Measurements from ENCODE around the gene ARHGAP6.
A peak's percentile ranks its signal among the peaks of the same experiment; 100 is the strongest.

The ARHGAP6 gene

GRCh38 chrX:11665168-11666111 is at the start of gene ARHGAP6:
Gene ARHGAP6, minus strand, starts transcription at chrX:11665920. Its CDS starts 1,092 bp downstream, at chrX:11664828.
- peaks cover 99% of the 10 kb centered on the region for H3K27me3 ChIP-seq (ENCODE audit: control insufficient read depth, insufficient read depth, low read length)
- peak within 1 kb of the TSS; percentile 84 for H3K4me3 ChIP-seq (ENCODE audit: low read depth, low read length)
- H3K27ac ChIP-seq (ENCODE audit: low read depth, low read length), result no peak within 1 kb of the TSS
- H3K9ac ChIP-seq (ENCODE audit: low read length), result peak within 1 kb of the TSS; percentile 71
- H3K4me1 ChIP-seq (ENCODE audit: control insufficient read depth, insufficient read depth, low read length), result peaks cover 5% of the 10 kb centered on the region; the same call in 1 of the 2 replicates
- no peaks in the 10 kb centered on the region for H3K36me3 ChIP-seq (ENCODE audit: control insufficient read depth, insufficient read depth, low read length)
- no peaks in the 10 kb centered on the region for H3K9me3 ChIP-seq (ENCODE audit: control insufficient read depth, insufficient read depth, low read depth, low read length)

DNA sequence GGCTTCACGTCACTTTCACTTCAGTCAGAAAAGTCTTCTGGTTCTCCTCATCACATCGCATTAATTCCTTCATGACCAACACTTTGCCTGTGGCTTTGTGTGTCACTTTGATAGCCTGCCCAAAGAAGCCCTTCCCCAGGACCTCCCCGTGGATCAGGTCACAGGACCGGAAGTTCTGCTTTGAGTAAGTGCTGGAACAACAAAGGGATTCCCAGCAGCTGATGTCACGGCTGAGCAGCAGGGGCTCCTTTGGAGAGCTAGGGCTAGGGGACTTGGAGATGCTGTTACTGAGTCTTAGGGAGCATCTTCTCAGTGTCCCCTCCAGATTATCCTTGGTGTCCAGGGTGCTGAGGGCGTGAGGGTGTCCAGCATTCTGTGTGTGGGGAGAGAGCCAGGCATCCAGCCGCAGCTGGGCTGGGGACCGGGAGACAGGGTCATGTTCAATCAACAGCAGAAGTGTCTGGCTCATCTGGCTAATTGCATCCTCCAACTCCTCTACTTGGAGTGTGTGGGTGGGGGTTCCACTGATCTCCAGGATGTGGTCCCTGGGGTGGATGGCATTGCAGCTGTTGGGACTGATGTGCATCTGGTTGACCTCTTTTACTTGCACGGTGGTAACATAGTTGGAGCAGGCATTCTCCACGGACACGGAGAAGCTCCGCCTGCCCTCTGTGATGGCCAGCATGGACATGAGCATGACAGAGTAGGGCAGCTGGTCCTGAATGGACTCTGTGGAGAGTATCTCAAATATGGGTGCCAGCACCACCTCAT is 39.2 kb upstream of the ARHGAP6 start:
- no peak overlapping the region for H3K27ac ChIP-seq (ENCODE audit: low read depth, low read length)
- no peaks in the 10 kb centered on the region for H3K9me3 ChIP-seq (ENCODE audit: control insufficient read depth, insufficient read depth, low read depth, low read length)
- no peak overlapping the region for H3K4me3 ChIP-seq (ENCODE audit: low read depth, low read length)
- H3K9ac ChIP-seq (ENCODE audit: low read length), result no peak overlapping the region
- H3K27me3 ChIP-seq (ENCODE audit: control insufficient read depth, insufficient read depth, low read length), result peaks cover 3% of the 10 kb centered on the region; the same call in 1 of the 2 replicates
- peaks cover 8% of the 10 kb centered on the region; the same call in 1 of the 2 replicates for H3K4me1 ChIP-seq (ENCODE audit: control insufficient read depth, insufficient read depth, low read length)
- no peaks in the 10 kb centered on the region for H3K36me3 ChIP-seq (ENCODE audit: control insufficient read depth, insufficient read depth, low read length)

DNA sequence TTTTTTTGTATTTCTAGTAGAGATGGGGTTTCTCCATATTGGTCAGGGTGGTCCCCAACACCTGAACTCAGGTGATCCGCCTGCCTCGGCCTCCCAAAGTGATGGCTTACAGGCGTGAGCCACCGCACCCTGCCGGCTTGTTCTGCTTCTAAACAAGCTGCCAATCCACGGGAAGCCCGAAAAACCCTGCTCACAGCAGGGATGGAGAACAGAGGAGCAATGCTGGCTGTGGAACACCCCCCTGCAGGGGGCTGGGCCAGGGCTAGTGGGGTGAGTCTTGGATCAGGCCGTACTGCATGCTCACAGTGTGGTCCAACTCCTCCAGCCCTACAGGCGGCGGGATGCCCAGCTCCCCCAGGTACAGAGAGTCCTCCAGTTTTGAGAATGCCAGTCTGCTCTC is 38.1 kb upstream of the ARHGAP6 start:
- Histone ChIP-seq H3K27me3 (ENCODE audit: control insufficient read depth, insufficient read depth, low read length) (peaks cover 3% of the 10 kb centered on the region; the same call in 1 of the 2 replicates), H3K4me3 (ENCODE audit: low read depth, low read length) (no peak overlapping the region), H3K9me3 (ENCODE audit: control insufficient read depth, insufficient read depth, low read depth, low read length) (no peaks in the 10 kb centered on the region), H3K36me3 (ENCODE audit: control insufficient read depth, insufficient read depth, low read length) (no peaks in the 10 kb centered on the region), H3K4me1 (ENCODE audit: control insufficient read depth, insufficient read depth, low read length) (peaks cover 8% of the 10 kb centered on the region; the same call in 1 of the 2 replicates), H3K9ac (ENCODE audit: low read length) (no peak overlapping the region), H3K27ac (ENCODE audit: low read depth, low read length) (no peak overlapping the region)

GRCh38 chrX:11702965-11703631 is 37.4 kb upstream of the ARHGAP6 start:
- Histone ChIP-seq H3K27ac (ENCODE audit: low read depth, low read length) (no peak overlapping the region), H3K36me3 (ENCODE audit: control insufficient read depth, insufficient read depth, low read length) (no peaks in the 10 kb centered on the region), H3K9ac (ENCODE audit: low read length) (no peak overlapping the region), H3K27me3 (ENCODE audit: control insufficient read depth, insufficient read depth, low read length) (peaks cover 3% of the 10 kb centered on the region; the same call in 1 of the 2 replicates), H3K4me3 (ENCODE audit: low read depth, low read length) (no peak overlapping the region), H3K4me1 (ENCODE audit: control insufficient read depth, insufficient read depth, low read length) (peaks cover 8% of the 10 kb centered on the region; the same call in 1 of the 2 replicates), H3K9me3 (ENCODE audit: control insufficient read depth, insufficient read depth, low read depth, low read length) (no peaks in the 10 kb centered on the region)

DNA sequence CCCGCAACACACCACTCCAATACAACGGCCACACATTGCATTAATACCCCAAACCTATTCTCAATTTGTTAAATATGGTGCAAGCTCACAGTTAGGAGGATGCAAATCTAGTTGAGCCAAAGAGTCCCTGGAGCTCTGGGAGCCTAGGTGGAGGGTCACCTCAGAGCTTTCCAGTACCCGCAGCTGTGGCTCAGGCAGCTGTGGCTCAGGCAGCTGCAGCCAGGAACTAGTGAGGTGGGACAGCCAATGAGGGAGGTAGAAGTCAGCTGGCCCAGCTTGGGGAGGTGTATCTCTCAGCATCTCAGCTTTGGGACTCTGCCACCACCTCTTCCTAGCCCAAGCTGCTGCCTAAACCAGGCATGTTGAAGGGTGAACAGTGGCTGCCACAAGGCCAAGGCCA is 36.7 kb upstream of the ARHGAP6 start:
- Histone ChIP-seq H3K27ac (ENCODE audit: low read depth, low read length) (no peak overlapping the region), H3K9me3 (ENCODE audit: control insufficient read depth, insufficient read depth, low read depth, low read length) (no peaks in the 10 kb centered on the region), H3K36me3 (ENCODE audit: control insufficient read depth, insufficient read depth, low read length) (no peaks in the 10 kb centered on the region), H3K27me3 (ENCODE audit: control insufficient read depth, insufficient read depth, low read length) (peaks cover 3% of the 10 kb centered on the region; the same call in 1 of the 2 replicates), H3K9ac (ENCODE audit: low read length) (no peak overlapping the region), H3K4me3 (ENCODE audit: low read depth, low read length) (no peak overlapping the region), H3K4me1 (ENCODE audit: control insufficient read depth, insufficient read depth, low read length) (peaks cover 8% of the 10 kb centered on the region; the same call in 1 of the 2 replicates)

- Histone ChIP-seq H3K9me3 (ENCODE audit: control insufficient read depth, insufficient read depth, low read depth, low read length) (no peaks in the 10 kb centered on the region), H3K36me3 (ENCODE audit: control insufficient read depth, insufficient read depth, low read length) (no peaks in the 10 kb centered on the region), H3K4me3 (ENCODE audit: low read depth, low read length) (no peak overlapping the region), H3K27ac (ENCODE audit: low read depth, low read length) (no peak overlapping the region), H3K27me3 (ENCODE audit: control insufficient read depth, insufficient read depth, low read length) (peaks cover 4% of the 10 kb centered on the region; the same call in 1 of the 2 replicates), H3K4me1 (ENCODE audit: control insufficient read depth, insufficient read depth, low read length) (no peaks in the 10 kb centered on the region), H3K9ac (ENCODE audit: low read length) (no peak overlapping the region)
Measured at GRCh38 chrX:11698702-11699101, 33.0 kb upstream of the ARHGAP6 start.

GRCh38 chrX:11688201-11688600 is 22.5 kb upstream of the ARHGAP6 start:
- Histone ChIP-seq H3K9me3 (ENCODE audit: control insufficient read depth, insufficient read depth, low read depth, low read length) (no peaks in the 10 kb centered on the region), H3K9ac (ENCODE audit: low read length) (no peak overlapping the region), H3K4me3 (ENCODE audit: low read depth, low read length) (no peak overlapping the region), H3K27ac (ENCODE audit: low read depth, low read length) (no peak overlapping the region), H3K36me3 (ENCODE audit: control insufficient read depth, insufficient read depth, low read length) (no peaks in the 10 kb centered on the region), H3K4me1 (ENCODE audit: control insufficient read depth, insufficient read depth, low read length) (no peaks in the 10 kb centered on the region), H3K27me3 (ENCODE audit: control insufficient read depth, insufficient read depth, low read length) (peaks cover 2% of the 10 kb centered on the region; the same call in 1 of the 2 replicates)

- Histone ChIP-seq H3K27me3 (ENCODE audit: control insufficient read depth, insufficient read depth, low read length) (peaks cover 2% of the 10 kb centered on the region; the same call in 1 of the 2 replicates), H3K4me1 (ENCODE audit: control insufficient read depth, insufficient read depth, low read length) (no peaks in the 10 kb centered on the region), H3K27ac (ENCODE audit: low read depth, low read length) (no peak overlapping the region), H3K36me3 (ENCODE audit: control insufficient read depth, insufficient read depth, low read length) (no peaks in the 10 kb centered on the region), H3K9ac (ENCODE audit: low read length) (no peak overlapping the region), H3K4me3 (ENCODE audit: low read depth, low read length) (no peak overlapping the region), H3K9me3 (ENCODE audit: control insufficient read depth, insufficient read depth, low read depth, low read length) (no peaks in the 10 kb centered on the region)
Measured at GRCh38 chrX:11687157-11687556, 21.4 kb upstream of the ARHGAP6 start.

DNA sequence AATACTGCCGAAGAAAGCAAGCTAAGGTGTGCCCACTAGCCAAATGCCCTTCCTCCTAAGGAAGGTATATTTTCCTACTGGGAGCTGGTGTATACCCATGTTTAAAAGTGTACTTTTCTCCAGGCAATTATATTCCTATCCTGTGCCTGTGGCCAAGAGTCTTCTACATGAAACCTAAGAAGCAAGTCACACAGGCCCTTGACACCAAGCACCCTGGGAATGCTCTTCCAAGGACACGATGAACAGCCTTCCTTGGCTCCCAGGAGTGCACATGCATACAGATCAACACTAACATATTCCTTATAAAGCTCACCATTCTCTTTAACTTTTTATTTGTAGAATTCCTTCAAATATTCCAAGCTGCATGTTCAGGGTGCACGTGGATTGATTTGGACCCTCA is 17.3 kb upstream of the ARHGAP6 start:
- Histone ChIP-seq H3K36me3 (ENCODE audit: control insufficient read depth, insufficient read depth, low read length) (no peaks in the 10 kb centered on the region), H3K9ac (ENCODE audit: low read length) (no peak overlapping the region), H3K9me3 (ENCODE audit: control insufficient read depth, insufficient read depth, low read depth, low read length) (no peaks in the 10 kb centered on the region), H3K4me1 (ENCODE audit: control insufficient read depth, insufficient read depth, low read length) (no peaks in the 10 kb centered on the region), H3K27me3 (ENCODE audit: control insufficient read depth, insufficient read depth, low read length) (peaks cover 2% of the 10 kb centered on the region; the same call in 1 of the 2 replicates), H3K4me3 (ENCODE audit: low read depth, low read length) (no peak overlapping the region), H3K27ac (ENCODE audit: low read depth, low read length) (no peak overlapping the region)

DNA sequence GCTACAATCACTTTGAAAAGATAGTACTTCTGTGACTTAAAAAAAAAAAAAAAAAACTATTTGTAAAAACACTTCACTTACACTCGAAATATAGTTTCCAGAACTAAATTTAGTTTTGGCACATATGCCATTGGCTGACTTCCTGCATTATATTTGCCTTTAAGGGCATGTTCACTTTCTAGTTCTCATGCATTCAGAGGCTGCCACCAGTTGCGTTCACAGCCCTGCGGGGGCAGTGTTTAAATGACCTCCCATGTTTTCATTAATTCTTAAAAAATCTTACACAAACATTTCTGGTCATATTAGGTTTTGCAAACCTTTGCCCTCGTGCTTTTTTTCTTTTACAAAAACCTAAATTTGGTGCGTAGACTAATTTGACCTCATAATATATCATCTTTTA is 12.4 kb upstream of the ARHGAP6 start:
- Histone ChIP-seq H3K9ac (ENCODE audit: low read length) (no peak overlapping the region), H3K9me3 (ENCODE audit: control insufficient read depth, insufficient read depth, low read depth, low read length) (no peaks in the 10 kb centered on the region), H3K4me1 (ENCODE audit: control insufficient read depth, insufficient read depth, low read length) (no peaks in the 10 kb centered on the region), H3K36me3 (ENCODE audit: control insufficient read depth, insufficient read depth, low read length) (no peaks in the 10 kb centered on the region), H3K4me3 (ENCODE audit: low read depth, low read length) (no peak overlapping the region), H3K27ac (ENCODE audit: low read depth, low read length) (no peak overlapping the region), H3K27me3 (ENCODE audit: control insufficient read depth, insufficient read depth, low read length) (peaks cover 12% of the 10 kb centered on the region; the same call in 1 of the 2 replicates)
